Muscle layer of duodenum (tissue), 2 donors: ENCODE measurements around the gene SAC3D1.
"Not testable (repeated sequence)": the region's sequence is repeated elsewhere in the genome, so short reads cannot be mapped to it uniquely, and the experiment has no call there.

Source experiments
- H3K27ac ChIP-seq: one replicate; pipeline ENCODE4 v1.7.0; 2013; ENCODE audit warnings: mild to moderate bottlenecking, low read length
- H3K27me3 ChIP-seq: one replicate; pipeline ENCODE4 v1.7.0; 2013; ENCODE audit warnings: low read depth, mild to moderate bottlenecking, control low read depth, low read length
- H3K36me3 ChIP-seq, 2 donors: one replicate each; pipeline ENCODE4 v1.7.0; 2013; ENCODE audit warnings: low read length in 2 of 2, control low read depth in 1 of 2, mild to moderate bottlenecking in 1 of 2; ENCODE audit not compliant: insufficient read depth in 2 of 2, control insufficient read depth in 1 of 2
- H3K4me1 ChIP-seq, 2 donors: one replicate each; pipeline ENCODE4 v1.7.0; 2013; ENCODE audit warnings: low read length in 2 of 2, mild to moderate bottlenecking in 2 of 2, control low read depth in 1 of 2, moderate library complexity in 1 of 2; ENCODE audit not compliant: insufficient read depth in 2 of 2, control insufficient read depth in 1 of 2
- H3K4me3 ChIP-seq, 2 donors: one replicate each; pipeline ENCODE4 v1.7.0; 2013; ENCODE audit warnings: low read length in 2 of 2, low read depth in 1 of 2, mild to moderate bottlenecking in 1 of 2
- H3K9me3 ChIP-seq, 2 donors: one replicate each; pipeline ENCODE4 v1.7.0; 2013; ENCODE audit warnings: low read length in 2 of 2, control low read depth in 1 of 2, mild to moderate bottlenecking in 1 of 2; ENCODE audit not compliant: control insufficient read depth in 1 of 2
- donor health status: healthy.

Gene SAC3D1

GRCh38 chr11:65008873-65009272 lies 32.1 kb upstream of the SAC3D1 start:
- no peaks in the 10 kb centered on the region for H3K9me3 ChIP-seq
- no peaks in the 10 kb centered on the region for H3K36me3 ChIP-seq
- no peak overlapping the region for H3K4me3 ChIP-seq
- no peak overlapping the region for H3K27ac ChIP-seq
- H3K4me1 ChIP-seq = peaks cover 5 to 6% of the 10 kb centered on the region in 2 donors
- H3K27me3 ChIP-seq = no peaks in the 10 kb centered on the region

- H3K27me3 ChIP-seq = no peaks in the 10 kb centered on the region
Observed at GRCh38 chr11:65013130-65013887, 27.7 kb upstream of the SAC3D1 start.

GRCh38 chr11:65013888-65014725 lies 26.9 kb upstream of the SAC3D1 start, which contains the start of gene ARL2:
Gene ARL2, plus strand, starts transcription at chr11:65014160. Its CDS starts 48 bp downstream, at chr11:65014208.
- peak within 1 kb of the TSS; percentile 66 to 72 for H3K4me3 ChIP-seq
- no peaks in the 10 kb centered on the region for H3K27me3 ChIP-seq
- peak within 1 kb of the TSS; percentile 93 for H3K27ac ChIP-seq
- peaks cover 9 to 15% of the 10 kb centered on the region in 2 donors for H3K36me3 ChIP-seq
- peaks cover 6 to 16% of the 10 kb centered on the region in 2 donors for H3K4me1 ChIP-seq
- H3K9me3 ChIP-seq = no peaks in the 10 kb centered on the region

More at GRCh38 chr11:65013130-65013887, 27.7 kb upstream of the SAC3D1 start:
- Histone ChIP-seq H3K4me1 (peaks cover 6 to 16% of the 10 kb centered on the region in 2 donors), H3K4me3 (peak overlapping the region; percentile 66 to 72), H3K9me3 (no peaks in the 10 kb centered on the region), H3K27ac (peak overlapping the region; percentile 93), H3K36me3 (peaks cover 3 to 8% of the 10 kb centered on the region in 2 donors)

GRCh38 chr11:65014726-65015227 lies 26.2 kb upstream of the SAC3D1 start:
- H3K27ac ChIP-seq = peak overlapping the region; percentile 93
- H3K4me1 ChIP-seq = peaks cover 6 to 16% of the 10 kb centered on the region in 2 donors
- peaks cover 9 to 17% of the 10 kb centered on the region in 2 donors for H3K36me3 ChIP-seq
- no peaks in the 10 kb centered on the region for H3K9me3 ChIP-seq
- H3K27me3 ChIP-seq = no peaks in the 10 kb centered on the region
- peak overlapping the region; percentile 66 to 72 for H3K4me3 ChIP-seq

GRCh38 chr11:65016705-65017104 lies 24.3 kb upstream of the SAC3D1 start:
- no peak overlapping the region for H3K4me3 ChIP-seq
- peaks cover 6 to 16% of the 10 kb centered on the region in 2 donors for H3K4me1 ChIP-seq
- no peaks in the 10 kb centered on the region for H3K9me3 ChIP-seq
- no peaks in the 10 kb centered on the region for H3K27me3 ChIP-seq
- H3K36me3 ChIP-seq = peaks cover 9 to 31% of the 10 kb centered on the region in 2 donors
- H3K27ac ChIP-seq = no peak overlapping the region

- Histone ChIP-seq H3K36me3 (peaks cover 9 to 39% of the 10 kb centered on the region in 2 donors), H3K27ac (no peak overlapping the region), H3K4me3 (no peak overlapping the region), H3K27me3 (no peaks in the 10 kb centered on the region), H3K4me1 (peaks cover 5 to 16% of the 10 kb centered on the region in 2 donors), H3K9me3 (no peaks in the 10 kb centered on the region)
Observed at GRCh38 chr11:65017937-65018336, 23.1 kb upstream of the SAC3D1 start.

- Histone ChIP-seq H3K4me1 (peaks cover 0 to 10% of the 10 kb centered on the region in 2 donors), H3K4me3 (no peak overlapping the region), H3K9me3 (no peaks in the 10 kb centered on the region), H3K27me3 (no peaks in the 10 kb centered on the region), H3K36me3 (peaks cover 9 to 39% of the 10 kb centered on the region in 2 donors), H3K27ac (no peak overlapping the region)
Observed at GRCh38 chr11:65019824-65020223, 21.2 kb upstream of the SAC3D1 start.

- Histone ChIP-seq H3K4me3 (no peak overlapping the region), H3K9me3 (no peaks in the 10 kb centered on the region), H3K36me3 (peaks cover 9 to 39% of the 10 kb centered on the region in 2 donors), H3K27ac (no peak overlapping the region), H3K27me3 (no peaks in the 10 kb centered on the region), H3K4me1 (no peaks in the 10 kb centered on the region)
Observed at GRCh38 chr11:65021003-65021402, 20.0 kb upstream of the SAC3D1 start.

GRCh38 chr11:65021509-65021908 lies 19.5 kb upstream of the SAC3D1 start:
- H3K36me3 ChIP-seq = peaks cover 9 to 39% of the 10 kb centered on the region in 2 donors

GRCh38 chr11:65023502-65023901 lies 17.5 kb upstream of the SAC3D1 start:
- peaks cover 4 to 29% of the 10 kb centered on the region in 2 donors for H3K36me3 ChIP-seq
- not testable (repeated sequence) for H3K4me1 ChIP-seq, H3K27me3 ChIP-seq, H3K27ac ChIP-seq, H3K9me3 ChIP-seq, H3K4me3 ChIP-seq

More at GRCh38 chr11:65021509-65021908, 19.5 kb upstream of the SAC3D1 start:
- Histone ChIP-seq H3K4me1 (no peaks in the 10 kb centered on the region), H3K27ac (no peak overlapping the region), H3K4me3 (no peak overlapping the region), H3K27me3 (no peaks in the 10 kb centered on the region), H3K9me3 (no peaks in the 10 kb centered on the region)

- Histone ChIP-seq H3K9me3 (no peaks in the 10 kb centered on the region), H3K27me3 (no peaks in the 10 kb centered on the region), H3K4me3 (peak overlapping the region; percentile 77 to 84), H3K36me3 (peaks cover 0 to 14% of the 10 kb centered on the region in 2 donors), H3K4me1 (peaks cover 5 to 11% of the 10 kb centered on the region in 2 donors), H3K27ac (peak overlapping the region; percentile 93)
Observed at GRCh38 chr11:65026810-65027209, 14.2 kb upstream of the SAC3D1 start.
